Measurements from ENCODE around the gene SPON1. TPM values are rescaled to one million over a fixed set of nuclear protein-coding genes. Genes with fewer than 3 reads are reported as not detected.

SPON1 gene
- total RNA-seq, 1 donor from 2014 or later = 76.8 TPM

DNA sequence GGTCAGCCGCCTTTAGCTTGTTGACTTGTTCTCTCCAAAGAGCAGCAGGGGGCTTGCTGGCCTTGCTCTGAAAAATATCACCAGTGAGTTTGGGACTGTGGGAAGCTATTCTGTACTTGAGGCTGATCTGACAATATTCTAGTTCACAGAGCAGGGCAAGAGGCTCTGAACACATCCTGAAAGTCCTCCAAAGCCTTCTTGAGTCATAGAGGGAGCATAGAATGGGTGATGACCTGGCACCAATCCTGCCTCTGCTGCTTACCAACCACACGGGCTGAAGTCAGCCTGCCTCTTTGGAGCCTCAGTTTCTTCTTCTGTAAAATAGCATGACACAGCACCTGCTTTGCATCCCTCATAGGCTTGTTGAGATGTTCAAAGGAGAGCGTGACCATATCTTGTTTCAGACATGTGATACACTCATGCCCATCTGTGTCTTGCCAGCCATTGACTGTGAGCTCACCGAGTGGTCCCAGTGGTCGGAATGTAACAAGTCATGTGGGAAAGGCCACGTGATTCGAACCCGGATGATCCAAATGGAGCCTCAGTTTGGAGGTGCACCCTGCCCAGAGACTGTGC is 299.8 kb downstream of the SPON1 start:
- no peaks in the 10 kb centered on the region for H3K27me3 ChIP-seq
- H3K27ac ChIP-seq = no peak overlapping the region
- TF ChIP-seq CTCF (IDR thresholded peaks at IDR 0.05) = no peak
- DNase-seq (no peak), ATAC-seq (no peak)
- peaks cover 12% of the 10 kb centered on the region for H3K36me3 ChIP-seq
- intact Hi-C loops (cut with DNase I) = no loop called here
- peaks cover 9% of the 10 kb centered on the region for H3K4me1 ChIP-seq
- no peak overlapping the region for H3K4me3 ChIP-seq
- H3K9me3 ChIP-seq = no peaks in the 10 kb centered on the region

GRCh38 chr11:14264966-14265365 is 302.4 kb downstream of the SPON1 start:
- TF ChIP-seq CTCF (IDR thresholded peaks at IDR 0.05) = no peak
- no peak overlapping the region for H3K27ac ChIP-seq
- no peaks in the 10 kb centered on the region for H3K9me3 ChIP-seq
- intact Hi-C loops (cut with DNase I) = no loop called here
- H3K27me3 ChIP-seq = no peaks in the 10 kb centered on the region
- peaks cover 12% of the 10 kb centered on the region for H3K36me3 ChIP-seq
- H3K4me3 ChIP-seq = no peak overlapping the region
- H3K4me1 ChIP-seq = no peaks in the 10 kb centered on the region
- DNase-seq = no peak
- no peak for ATAC-seq

DNA sequence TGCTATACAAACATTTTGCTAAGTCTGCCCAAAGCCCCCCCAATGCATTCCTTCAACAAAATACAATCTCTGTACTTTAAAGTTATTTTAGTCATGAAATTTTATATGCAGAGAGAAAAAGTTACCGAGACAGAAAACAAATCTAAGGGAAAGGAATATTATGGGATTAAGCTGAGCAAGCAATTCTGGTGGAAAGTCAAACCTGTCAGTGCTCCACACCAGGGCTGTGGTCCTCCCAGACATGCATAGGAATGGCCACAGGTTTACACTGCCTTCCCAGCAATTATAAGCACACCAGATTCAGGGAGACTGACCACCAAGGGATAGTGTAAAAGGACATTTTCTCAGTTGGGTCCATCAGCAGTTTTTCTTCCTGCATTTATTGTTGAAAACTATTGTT is 304.1 kb downstream of the SPON1 start:
- no peaks in the 10 kb centered on the region for H3K9me3 ChIP-seq
- TF ChIP-seq CTCF (IDR thresholded peaks at IDR 0.05) = no peak
- H3K36me3 ChIP-seq = peaks cover 12% of the 10 kb centered on the region
- H3K4me3 ChIP-seq = no peak overlapping the region
- peaks cover 6% of the 10 kb centered on the region for H3K4me1 ChIP-seq
- no peak overlapping the region for H3K27ac ChIP-seq
- ATAC-seq = no peak
- no peak for DNase-seq
- intact Hi-C loops (cut with DNase I) = no loop called here
- H3K27me3 ChIP-seq = no peaks in the 10 kb centered on the region

DNA sequence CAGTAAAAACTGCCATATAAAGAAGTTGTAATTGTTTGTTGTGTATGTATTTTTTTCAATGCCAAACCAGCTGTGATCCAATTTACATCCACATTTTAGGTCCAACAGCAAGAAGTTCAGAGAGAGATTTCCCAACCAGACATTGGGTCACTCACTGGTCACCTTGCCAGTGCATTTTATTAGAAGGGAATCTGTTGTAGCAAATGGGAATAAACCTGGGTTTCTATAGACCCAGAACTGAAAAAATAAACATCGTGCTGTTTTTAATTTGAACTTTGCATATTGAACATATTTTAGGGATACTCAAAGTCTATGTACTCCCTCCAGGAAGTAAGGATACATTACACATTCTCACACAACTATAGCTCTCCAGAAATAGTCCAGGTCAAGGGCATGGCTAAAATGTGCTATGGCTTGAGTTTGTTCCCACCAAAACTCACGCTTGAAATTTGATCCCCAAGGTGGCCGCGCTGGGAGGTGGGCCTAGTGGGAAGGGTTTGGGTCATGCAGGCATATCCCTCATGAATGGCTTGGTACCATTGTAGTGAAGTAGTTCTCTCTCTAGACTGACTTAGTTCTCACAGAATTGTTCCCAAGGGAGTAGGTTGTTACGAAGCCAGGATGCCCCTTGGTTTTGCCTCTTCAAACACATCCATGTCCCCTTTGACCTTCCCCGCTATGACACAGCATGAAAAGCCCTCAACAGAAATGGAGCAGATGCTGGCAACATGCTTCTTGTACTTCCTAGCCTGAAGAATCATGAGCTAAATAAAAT is 305.5 kb downstream of the SPON1 start:
- no peak for ATAC-seq

More for the DNA sequence above, 305.5 kb downstream of the SPON1 start:
- Histone ChIP-seq H3K27ac (no peak overlapping the region), H3K4me1 (peaks cover 6% of the 10 kb centered on the region), H3K27me3 (no peaks in the 10 kb centered on the region), H3K36me3 (peaks cover 12% of the 10 kb centered on the region), H3K4me3 (no peak overlapping the region), H3K9me3 (no peaks in the 10 kb centered on the region)
- TF ChIP-seq CTCF (IDR thresholded peaks at IDR 0.05) = no peak
- intact Hi-C loops (cut with DNase I) = no loop called here
- no peak for DNase-seq

Measured in upper lobe of right lung (tissue), 1 donor.